Left renal pelvis (tissue), 4 donors: Measurements from ENCODE around the gene SLFN13. TPM values are rescaled to one million over a fixed set of nuclear protein-coding genes. Genes with fewer than 3 reads are reported as not detected.
"Not testable (repeated sequence)": the region's sequence is repeated elsewhere in the genome, so short reads cannot be mapped to it uniquely, and the experiment has no call there.

Experiments
- DNase-seq, 4 donors: peaks; one replicate each; pipeline ENCODE4 v3.0.0-alpha.2; 2013; ENCODE audit warnings: low read depth in 4 of 4, low spot score in 3 of 4
- polyA plus RNA-seq, 4 donors: library from polyadenylated mRNA; unstranded; fragments of 120-200 nt; gene quantifications; one replicate each; pipeline ENCODE4 v1.2.1, GENCODE V29; 2013; ENCODE audit not compliant: insufficient read length in 4 of 4

Gene SLFN13
- 10 to 100 TPM in 3 of 4 donors, 1 to 10 TPM in 1; 4.5 to 28.3 (median 26.1) TPM for polyA plus RNA-seq

GRCh38 chr17:35448214-35448898, at the start of gene SLFN13:
Gene SLFN13, minus strand, starts transcription at chr17:35448766. Its CDS starts 3,086 bp downstream, at chr17:35445680.
- DNase-seq, result peak in 1 of 4 donors; percentile 75

- no peak for DNase-seq
Measured at GRCh38 chr17:35496451-35497290, 48.1 kb upstream of the SLFN13 start.

- DNase-seq, result no peak
Measured at GRCh38 chr17:35493040-35493439, 44.5 kb upstream of the SLFN13 start.

GRCh38 chr17:35491417-35491816, 42.9 kb upstream of the SLFN13 start:
- no peak for DNase-seq

GRCh38 chr17:35489944-35490343, 41.4 kb upstream of the SLFN13 start:
- no peak for DNase-seq

- no peak for DNase-seq
Measured at GRCh38 chr17:35488991-35489390, 40.4 kb upstream of the SLFN13 start.

- DNase-seq, result no peak
Measured at GRCh38 chr17:35486920-35487732, 38.6 kb upstream of the SLFN13 start.

GRCh38 chr17:35479271-35479670, 30.7 kb upstream of the SLFN13 start:
- no peak for DNase-seq

- DNase-seq, result no peak
Measured at GRCh38 chr17:35477248-35477647, 28.7 kb upstream of the SLFN13 start.

GRCh38 chr17:35476283-35476820, 27.8 kb upstream of the SLFN13 start:
- no peak for DNase-seq

GRCh38 chr17:35468475-35468874, 19.9 kb upstream of the SLFN13 start:
- DNase-seq, result no peak

- DNase-seq, result no peak
Measured at GRCh38 chr17:35467824-35468223, 19.3 kb upstream of the SLFN13 start.

- peak in 1 of 4 donors; percentile 24 for DNase-seq
Measured at GRCh38 chr17:35460354-35460851, 11.8 kb upstream of the SLFN13 start.

GRCh38 chr17:35454035-35454434, 5.5 kb upstream of the SLFN13 start:
- DNase-seq, result not testable (repeated sequence)

- DNase-seq, result no peak
Measured at GRCh38 chr17:35453171-35453570, 4.6 kb upstream of the SLFN13 start.

- DNase-seq, result peak in 1 of 4 donors; percentile 42
Measured at GRCh38 chr17:35449371-35449931, 885 bp upstream of the SLFN13 start.

GRCh38 chr17:35448899-35449227, 297 bp upstream of the SLFN13 start:
- no peak for DNase-seq

- DNase-seq, result no peak
Measured at GRCh38 chr17:35447499-35447898, 1.1 kb downstream of the SLFN13 start.

- no peak for DNase-seq
Measured at GRCh38 chr17:35438433-35438832, 10.1 kb downstream of the SLFN13 start.
